GM18870 (cell line): Measurements from ENCODE around the gene GUK1.
"Not testable (repeated sequence)": the region's sequence is repeated elsewhere in the genome, so short reads cannot be mapped to it uniquely, and the experiment has no call there.

Experiments
- ATAC-seq: cut with Tn5 transposase; IDR thresholded peaks from one replicate; pipeline ENCODE4 v1.9.1; 2021; ENCODE audit warnings: moderate library complexity; ENCODE audit not compliant: unreplicated experiment

GUK1 gene

GRCh38 chr1:228104526-228105269, 35.4 kb upstream of the GUK1 start:
- ATAC-seq = no peak

DNA sequence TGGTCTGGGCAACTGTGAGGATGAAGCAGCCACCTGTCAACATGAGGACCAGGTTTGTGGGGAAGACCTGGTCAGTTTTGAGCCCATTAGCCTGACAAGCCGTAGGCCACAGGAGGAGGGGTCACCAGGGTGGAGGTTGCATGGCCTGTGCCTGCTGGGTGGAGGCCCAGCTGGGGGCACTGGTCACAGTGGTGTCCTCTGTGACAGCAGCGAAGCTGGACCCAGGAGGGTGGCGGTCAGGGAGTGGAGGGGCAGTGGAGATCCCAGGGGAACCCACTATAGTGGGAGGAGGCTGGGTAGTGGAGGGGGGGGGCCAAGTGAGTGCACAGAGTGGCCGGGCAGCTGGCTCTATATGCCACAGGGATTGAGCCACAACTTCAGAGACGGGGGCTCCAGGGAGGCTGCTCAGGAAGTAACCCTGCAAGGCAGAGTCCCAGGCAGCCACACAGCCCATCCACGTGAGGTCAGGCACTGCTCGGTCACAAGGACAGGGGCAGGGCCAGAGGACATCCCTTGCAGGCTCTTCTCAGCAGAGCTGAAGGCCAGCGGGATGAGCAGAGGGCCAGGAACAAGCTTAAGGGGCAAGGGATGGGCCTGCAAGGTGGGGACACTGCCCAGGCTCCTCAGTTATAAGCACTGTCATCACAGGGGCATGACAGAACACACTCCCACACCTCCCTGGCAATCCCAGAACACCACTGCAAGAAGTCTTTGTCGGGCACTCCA, 34.6 kb upstream of the GUK1 start:
- no peak for ATAC-seq

- no peak for ATAC-seq
These were observed 33.9 kb upstream of the GUK1 start for GRCh38 chr1:228105996-228106799.

- ATAC-seq = no peak
These were observed 33.4 kb upstream of the GUK1 start for GRCh38 chr1:228106800-228107054.

DNA sequence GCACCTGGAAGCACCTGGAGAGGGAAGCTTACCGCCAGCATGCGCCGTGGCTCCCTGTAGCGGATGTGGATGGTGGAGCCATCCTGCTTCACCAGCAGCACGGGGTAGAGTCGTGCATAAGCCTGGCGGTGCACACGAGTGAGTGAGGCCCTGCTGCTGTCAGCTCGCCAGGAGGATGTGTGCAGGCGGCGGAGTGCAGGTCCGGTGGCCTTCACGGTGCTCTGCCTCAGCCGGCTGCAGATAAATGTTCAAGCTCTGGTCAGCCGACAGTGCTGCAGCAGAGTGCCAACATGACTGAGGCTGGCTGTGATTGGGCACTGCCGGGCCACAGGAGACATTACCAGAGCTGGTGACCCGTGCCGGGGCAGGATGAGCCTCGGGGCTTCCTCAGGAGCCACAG, 32.4 kb upstream of the GUK1 start:
- ATAC-seq = no peak

- ATAC-seq = no peak
These were observed 31.9 kb upstream of the GUK1 start for GRCh38 chr1:228108055-228108690.

DNA sequence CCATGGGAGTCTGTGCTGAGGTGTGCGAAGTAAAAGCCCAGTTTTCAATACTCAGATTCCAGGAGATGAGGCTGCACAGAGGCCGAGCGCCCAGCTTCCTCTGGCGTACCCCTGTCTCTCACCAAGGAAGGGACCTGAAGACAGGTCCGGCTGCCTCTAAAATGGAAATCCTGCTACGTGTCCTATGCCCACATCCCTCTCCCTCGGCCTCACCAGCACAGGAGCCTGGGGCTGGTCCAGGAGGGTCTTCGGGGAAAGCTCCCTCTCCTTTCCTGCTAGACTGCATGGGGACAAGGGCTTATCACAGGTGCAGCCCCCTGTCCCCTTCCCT, 31.4 kb upstream of the GUK1 start:
- peak; percentile 9 for ATAC-seq

GRCh38 chr1:228109073-228109961, 30.8 kb upstream of the GUK1 start, which contains the start of gene MRPL55:
Gene MRPL55 (minus strand): TSS chr1:228109299. CDS start chr1:228108260, 1,039 bp downstream.
- ATAC-seq = peak; percentile 89

DNA sequence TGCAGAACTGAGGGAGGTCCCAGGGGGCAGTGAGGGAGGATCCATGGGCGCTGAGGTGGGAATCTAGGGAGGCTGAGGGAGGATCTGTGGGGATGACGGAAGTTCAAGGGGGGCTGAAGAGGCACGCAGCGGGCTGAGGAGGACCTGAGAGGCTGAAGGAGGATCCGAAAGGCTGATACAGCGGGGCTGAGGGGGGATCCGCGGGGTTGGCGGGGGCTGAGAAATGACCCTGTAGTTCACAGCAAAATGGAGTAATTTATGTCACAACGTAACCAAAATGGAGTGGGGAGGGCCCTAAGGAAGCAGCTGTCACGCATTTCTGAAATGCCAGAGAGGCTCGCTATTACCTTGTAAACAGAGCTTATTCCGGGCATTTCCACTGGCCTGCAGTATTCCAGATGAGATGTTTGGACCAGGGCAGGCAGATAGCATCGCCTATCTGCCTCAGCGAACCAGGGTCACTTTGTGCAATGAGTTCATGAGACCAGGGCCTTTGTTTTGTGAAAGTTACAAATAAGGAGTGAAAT, 30.1 kb upstream of the GUK1 start:
- no peak for ATAC-seq

GRCh38 chr1:228110556-228110955, 29.5 kb upstream of the GUK1 start:
- ATAC-seq = no peak

GRCh38 chr1:228111315-228111714, 28.8 kb upstream of the GUK1 start:
- ATAC-seq = not testable (repeated sequence)

DNA sequence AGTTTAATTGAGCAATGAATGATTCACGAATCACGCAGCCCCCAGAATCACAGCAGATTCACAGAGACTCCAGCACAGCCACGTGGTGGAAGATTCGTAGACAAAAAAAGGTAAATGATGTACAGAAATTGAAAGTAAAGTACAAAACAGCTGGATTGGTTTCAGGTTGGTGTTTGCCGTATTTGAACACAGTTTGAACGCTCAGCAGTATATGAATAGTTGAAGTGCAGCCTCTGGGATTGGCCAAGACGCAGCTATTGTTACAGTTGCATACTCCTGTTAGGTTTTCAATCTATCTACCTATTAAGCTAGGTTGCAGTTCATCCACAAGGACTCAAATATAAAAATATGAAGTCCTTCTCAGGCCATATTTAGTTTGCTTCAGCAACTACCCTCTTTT, 27.9 kb upstream of the GUK1 start:
- ATAC-seq = no peak

- ATAC-seq = no peak
These were observed 27.5 kb upstream of the GUK1 start for GRCh38 chr1:228112617-228113016.

GRCh38 chr1:228114827-228115226, 25.3 kb upstream of the GUK1 start:
- ATAC-seq = no peak

DNA sequence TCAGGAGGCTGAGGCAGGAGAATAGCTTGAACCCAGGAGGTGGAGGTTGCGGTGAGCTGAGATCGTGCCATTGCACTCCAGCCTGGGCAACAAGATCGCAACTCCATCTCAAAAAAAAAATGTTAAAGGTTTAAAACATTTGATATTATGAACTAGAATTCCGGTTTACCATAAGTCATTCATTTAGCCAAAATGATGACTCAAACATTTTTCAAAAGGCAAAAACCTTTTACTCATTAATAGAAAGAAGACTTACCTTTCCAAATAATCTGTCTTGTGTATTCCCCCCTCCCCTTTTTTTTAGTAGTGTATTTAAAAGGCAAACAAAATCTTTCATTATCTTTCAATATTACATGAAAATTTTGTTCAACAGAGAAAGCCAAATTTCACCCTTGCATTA, 22.7 kb upstream of the GUK1 start:
- ATAC-seq = no peak

GRCh38 chr1:228118040-228118439, 22.0 kb upstream of the GUK1 start:
- no peak for ATAC-seq

GRCh38 chr1:228120351-228120750, 19.7 kb upstream of the GUK1 start:
- ATAC-seq = no peak

DNA sequence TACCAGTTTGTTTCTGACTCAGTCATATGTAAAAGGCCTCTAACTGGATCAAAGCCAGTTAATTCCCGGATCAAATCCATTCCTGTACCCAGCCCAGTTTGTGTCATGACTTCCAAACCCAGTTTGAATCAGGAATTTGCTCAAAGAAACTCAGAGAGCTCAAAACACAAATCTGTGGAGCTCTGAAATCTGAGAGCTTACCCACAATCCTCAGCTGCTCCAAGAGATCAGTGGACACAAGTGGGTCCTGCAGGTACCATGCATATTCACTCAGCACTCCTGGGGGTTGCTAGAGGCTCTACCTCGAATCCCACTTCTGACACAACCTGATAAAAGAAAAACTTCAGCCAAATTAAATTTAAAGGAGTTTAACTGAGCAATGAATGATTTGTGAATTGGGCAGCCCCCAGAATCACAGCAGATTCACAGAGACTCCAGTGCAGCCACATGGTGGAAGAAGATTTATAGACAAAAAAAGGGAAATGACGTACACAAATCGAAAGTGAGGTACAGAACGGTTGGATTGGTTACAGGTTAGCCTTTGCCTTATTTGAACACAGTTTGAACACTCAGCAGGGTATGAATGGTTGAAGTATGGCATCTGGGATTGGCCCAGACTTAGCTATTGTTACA, 19.1 kb upstream of the GUK1 start:
- ATAC-seq = no peak

DNA sequence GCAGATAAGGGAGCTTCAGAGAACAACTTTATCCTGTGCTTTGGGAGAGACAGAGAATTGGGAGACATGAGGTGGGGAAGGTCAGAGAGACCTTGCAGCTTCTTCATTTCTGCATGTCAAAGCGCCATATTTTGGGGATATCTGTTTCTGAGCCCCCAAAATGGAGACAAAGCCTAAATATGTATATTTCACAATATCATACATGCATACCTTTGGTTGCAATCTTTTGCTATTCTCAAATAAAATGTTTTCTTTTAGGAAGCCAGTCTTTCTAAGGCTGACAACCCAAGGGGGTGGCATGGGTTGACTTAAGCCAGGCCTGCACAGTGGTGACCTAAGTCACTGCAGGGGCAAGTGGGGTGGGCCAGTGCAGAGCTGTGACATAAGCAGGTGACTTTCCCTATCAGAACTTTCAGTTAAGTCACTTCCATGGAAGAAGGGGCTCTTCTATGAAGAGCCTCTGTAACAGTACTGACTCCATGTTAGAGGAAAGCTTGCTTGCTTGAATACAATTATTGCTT, 17.1 kb upstream of the GUK1 start:
- ATAC-seq = no peak

- ATAC-seq = no peak
These were observed 16.6 kb upstream of the GUK1 start for GRCh38 chr1:228123505-228123904.
